SK-N-SH treated with all-trans-retinoic acid at 6 μM for 48 hours (cell line): ENCODE results near the gene ZCCHC7.

Experiments
- ATAC-seq: fragments of 200-7000 bp; cut with Tn5 transposase; 3 replicates; pipeline ENCODE4 v1.9.1; 2020; ENCODE audit warnings: mild to moderate bottlenecking, moderate library complexity
- ARNTL ChIP-seq: fragments of 450-650 bp; formaldehyde crosslinking; IDR thresholded peaks from 2 replicates; pipeline ENCODE4 v1.5.0; 2020; ENCODE audit warnings: low read depth, mild to moderate bottlenecking, moderate library complexity, borderline replicate concordance
- BACH2 ChIP-seq: fragments of 250-450 bp; sonication (Bioruptor Pico); IDR thresholded peaks from 2 replicates; pipeline ENCODE4 v1.9.0; 2021; ENCODE audit warnings: mild to moderate bottlenecking, borderline replicate concordance
- CSDC2 ChIP-seq: fragments of 250-450 bp; sonication (Bioruptor Pico); IDR thresholded peaks from 2 replicates; pipeline ENCODE4 v1.5.0; 2020; ENCODE audit warnings: mild to moderate bottlenecking, moderate library complexity
- CSRNP3 ChIP-seq: fragments of 250-450 bp; sonication (Bioruptor Pico); IDR thresholded peaks from 2 replicates; pipeline ENCODE4 v1.5.1; 2021; ENCODE audit warnings: mild to moderate bottlenecking, moderate library complexity
- ESRRG ChIP-seq: fragments of 250-450 bp; sonication (Bioruptor Pico); IDR thresholded peaks from 2 replicates; pipeline ENCODE4 v1.6.1; 2021; ENCODE audit warnings: mild to moderate bottlenecking
- GLIS3 ChIP-seq: fragments of 250-450 bp; sonication (Bioruptor Pico); IDR thresholded peaks from 2 replicates; pipeline ENCODE4 v1.5.0; 2020; ENCODE audit warnings: mild to moderate bottlenecking, moderate library complexity
- ISL1 ChIP-seq: fragments of 250-450 bp; sonication (Bioruptor Pico); IDR thresholded peaks from 2 replicates; pipeline ENCODE4 v2.1.2; 2022; ENCODE audit warnings: mild to moderate bottlenecking, moderate library complexity
- OSR1 ChIP-seq: fragments of 250-450 bp; sonication (Bioruptor Pico); IDR thresholded peaks from 2 replicates; pipeline ENCODE4 v1.8.0; 2022; ENCODE audit warnings: moderate library complexity, mild to moderate bottlenecking, inconsistent platforms
- PATZ1 ChIP-seq: fragments of 250-450 bp; sonication (Bioruptor Pico); IDR thresholded peaks from 2 replicates; pipeline ENCODE4 v1.8.0; 2020; ENCODE audit warnings: mild to moderate bottlenecking, moderate library complexity, borderline replicate concordance
- PPARA ChIP-seq: fragments of 250-450 bp; sonication (Bioruptor Pico); IDR thresholded peaks from 2 replicates; pipeline ENCODE4 v1.5.0; 2020; ENCODE audit warnings: mild to moderate bottlenecking, borderline replicate concordance
- RARB ChIP-seq: fragments of 250-450 bp; sonication (Bioruptor Pico); IDR thresholded peaks from 2 replicates; pipeline ENCODE4 v1.8.0; 2021; ENCODE audit warnings: mild to moderate bottlenecking, moderate library complexity
- SNAI2 ChIP-seq: fragments of 250-450 bp; sonication (Bioruptor Pico); IDR thresholded peaks from 2 replicates; pipeline ENCODE4 v1.5.0; 2020; ENCODE audit warnings: mild to moderate bottlenecking, moderate library complexity
- TCF4 ChIP-seq: fragments of 250-450 bp; sonication (Bioruptor Pico); IDR thresholded peaks from 2 replicates; pipeline ENCODE4 v1.8.0; 2021; ENCODE audit warnings: mild to moderate bottlenecking, moderate library complexity, borderline replicate concordance
- TOX ChIP-seq: fragments of 250-450 bp; sonication (Bioruptor Pico); IDR thresholded peaks from 2 replicates; pipeline ENCODE4 v1.8.0; 2021; ENCODE audit warnings: mild to moderate bottlenecking, moderate library complexity, borderline replicate concordance
- ZC3H10 ChIP-seq: fragments of 250-450 bp; sonication (Bioruptor Pico); IDR thresholded peaks from 2 replicates; pipeline ENCODE4 v1.5.1; 2021; ENCODE audit warnings: mild to moderate bottlenecking, moderate library complexity
- ZFP3 ChIP-seq: fragments of 250-450 bp; sonication (Bioruptor Pico); IDR thresholded peaks from 2 replicates; pipeline ENCODE4 v1.5.0; 2020; ENCODE audit warnings: mild to moderate bottlenecking, moderate library complexity
- ZFP30 ChIP-seq: fragments of 450-650 bp; formaldehyde crosslinking; IDR thresholded peaks from 2 replicates; pipeline ENCODE4 v1.5.0; 2022; ENCODE audit warnings: mild to moderate bottlenecking, moderate library complexity
- ZNF565 ChIP-seq: fragments of 450-650 bp; formaldehyde crosslinking; conservative IDR thresholded peaks from 2 replicates; pipeline ENCODE4 v1.5.0; 2020; ENCODE audit warnings: low read depth, mild to moderate bottlenecking, moderate library complexity
- ZNF70 ChIP-seq: fragments of 450-650 bp; formaldehyde crosslinking; IDR thresholded peaks from 2 replicates; pipeline ENCODE4 v1.5.0; 2020; ENCODE audit warnings: mild to moderate bottlenecking, moderate library complexity
- ZNF8 ChIP-seq: fragments of 450-650 bp; formaldehyde crosslinking; IDR thresholded peaks from 2 replicates; pipeline ENCODE4 v1.5.0; 2020; ENCODE audit warnings: mild to moderate bottlenecking, moderate library complexity
- TF ChIP-seq, protein P1 (sequence below): fragments of 250-450 bp; sonication (Bioruptor Pico); IDR thresholded peaks from 2 replicates; pipeline ENCODE4 v1.5.0; 2020; ENCODE audit warnings: mild to moderate bottlenecking, moderate library complexity
- TF ChIP-seq, protein P2 (sequence below): fragments of 250-450 bp; sonication (Bioruptor Pico); IDR thresholded peaks from 2 replicates; pipeline ENCODE4 v1.8.0; 2021; ENCODE audit warnings: low read depth, mild to moderate bottlenecking, moderate library complexity, borderline replicate concordance
- TF ChIP-seq, protein P3 (sequence below): fragments of 250-450 bp; sonication (Bioruptor Pico); IDR thresholded peaks from 2 replicates; pipeline ENCODE4 v1.5.1; 2020; ENCODE audit warnings: low read depth, mild to moderate bottlenecking, moderate library complexity

The ZCCHC7 gene

GRCh38 chr9:37191403-37192089 is 71.2 kb downstream of the ZCCHC7 start:
- no peak for TF ChIP-seq RARB
- TF ChIP-seq ZNF8 (CRISPR knock-in tag): no peak
- no peak for TF ChIP-seq ISL1 (CRISPR knock-in tag)
- TF ChIP-seq OSR1 (CRISPR knock-in tag): no peak
- no peak for TF ChIP-seq TOX (CRISPR knock-in tag)
- TF ChIP-seq ZNF565 (CRISPR knock-in tag): no peak
- TF ChIP-seq, protein P1, sequence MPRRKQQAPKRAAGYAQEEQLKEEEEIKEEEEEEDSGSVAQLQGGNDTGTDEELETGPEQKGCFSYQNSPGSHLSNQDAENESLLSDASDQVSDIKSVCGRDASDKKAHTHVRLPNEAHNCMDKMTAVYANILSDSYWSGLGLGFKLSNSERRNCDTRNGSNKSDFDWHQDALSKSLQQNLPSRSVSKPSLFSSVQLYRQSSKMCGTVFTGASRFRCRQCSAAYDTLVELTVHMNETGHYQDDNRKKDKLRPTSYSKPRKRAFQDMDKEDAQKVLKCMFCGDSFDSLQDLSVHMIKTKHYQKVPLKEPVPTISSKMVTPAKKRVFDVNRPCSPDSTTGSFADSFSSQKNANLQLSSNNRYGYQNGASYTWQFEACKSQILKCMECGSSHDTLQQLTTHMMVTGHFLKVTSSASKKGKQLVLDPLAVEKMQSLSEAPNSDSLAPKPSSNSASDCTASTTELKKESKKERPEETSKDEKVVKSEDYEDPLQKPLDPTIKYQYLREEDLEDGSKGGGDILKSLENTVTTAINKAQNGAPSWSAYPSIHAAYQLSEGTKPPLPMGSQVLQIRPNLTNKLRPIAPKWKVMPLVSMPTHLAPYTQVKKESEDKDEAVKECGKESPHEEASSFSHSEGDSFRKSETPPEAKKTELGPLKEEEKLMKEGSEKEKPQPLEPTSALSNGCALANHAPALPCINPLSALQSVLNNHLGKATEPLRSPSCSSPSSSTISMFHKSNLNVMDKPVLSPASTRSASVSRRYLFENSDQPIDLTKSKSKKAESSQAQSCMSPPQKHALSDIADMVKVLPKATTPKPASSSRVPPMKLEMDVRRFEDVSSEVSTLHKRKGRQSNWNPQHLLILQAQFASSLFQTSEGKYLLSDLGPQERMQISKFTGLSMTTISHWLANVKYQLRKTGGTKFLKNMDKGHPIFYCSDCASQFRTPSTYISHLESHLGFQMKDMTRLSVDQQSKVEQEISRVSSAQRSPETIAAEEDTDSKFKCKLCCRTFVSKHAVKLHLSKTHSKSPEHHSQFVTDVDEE: no peak
- TF ChIP-seq CSRNP3 (CRISPR knock-in tag): no peak
- TF ChIP-seq CSDC2 (CRISPR knock-in tag): no peak
- TF ChIP-seq PATZ1 (CRISPR knock-in tag): no peak
- TF ChIP-seq ESRRG (CRISPR knock-in tag): no peak
- TF ChIP-seq ZFP30 (CRISPR knock-in tag): no peak
- no peak for TF ChIP-seq ZC3H10
- TF ChIP-seq, protein P2, sequence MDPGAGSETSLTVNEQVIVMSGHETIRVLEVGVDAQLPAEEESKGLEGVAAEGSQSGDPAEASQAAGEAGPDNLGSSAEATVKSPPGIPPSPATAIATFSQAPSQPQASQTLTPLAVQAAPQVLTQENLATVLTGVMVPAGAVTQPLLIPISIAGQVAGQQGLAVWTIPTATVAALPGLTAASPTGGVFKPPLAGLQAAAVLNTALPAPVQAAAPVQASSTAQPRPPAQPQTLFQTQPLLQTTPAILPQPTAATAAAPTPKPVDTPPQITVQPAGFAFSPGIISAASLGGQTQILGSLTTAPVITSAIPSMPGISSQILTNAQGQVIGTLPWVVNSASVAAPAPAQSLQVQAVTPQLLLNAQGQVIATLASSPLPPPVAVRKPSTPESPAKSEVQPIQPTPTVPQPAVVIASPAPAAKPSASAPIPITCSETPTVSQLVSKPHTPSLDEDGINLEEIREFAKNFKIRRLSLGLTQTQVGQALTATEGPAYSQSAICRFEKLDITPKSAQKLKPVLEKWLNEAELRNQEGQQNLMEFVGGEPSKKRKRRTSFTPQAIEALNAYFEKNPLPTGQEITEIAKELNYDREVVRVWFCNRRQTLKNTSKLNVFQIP: no peak
- no peak for TF ChIP-seq BACH2 (CRISPR knock-in tag)
- no peak for TF ChIP-seq ZNF70
- no peak for TF ChIP-seq SNAI2 (CRISPR knock-in tag)
- TF ChIP-seq, protein P3, sequence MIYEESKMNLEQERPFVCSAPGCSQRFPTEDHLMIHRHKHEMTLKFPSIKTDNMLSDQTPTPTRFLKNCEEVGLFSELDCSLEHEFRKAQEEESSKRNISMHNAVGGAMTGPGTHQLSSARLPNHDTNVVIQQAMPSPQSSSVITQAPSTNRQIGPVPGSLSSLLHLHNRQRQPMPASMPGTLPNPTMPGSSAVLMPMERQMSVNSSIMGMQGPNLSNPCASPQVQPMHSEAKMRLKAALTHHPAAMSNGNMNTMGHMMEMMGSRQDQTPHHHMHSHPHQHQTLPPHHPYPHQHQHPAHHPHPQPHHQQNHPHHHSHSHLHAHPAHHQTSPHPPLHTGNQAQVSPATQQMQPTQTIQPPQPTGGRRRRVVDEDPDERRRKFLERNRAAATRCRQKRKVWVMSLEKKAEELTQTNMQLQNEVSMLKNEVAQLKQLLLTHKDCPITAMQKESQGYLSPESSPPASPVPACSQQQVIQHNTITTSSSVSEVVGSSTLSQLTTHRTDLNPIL: no peak
- no peak for TF ChIP-seq PPARA (CRISPR knock-in tag)
- no peak for TF ChIP-seq ARNTL
- ATAC-seq: no peak

- ATAC-seq: no peak
- TF ChIP-seq RARB (no peak), ESRRG (CRISPR knock-in tag) (no peak), TCF4 (CRISPR knock-in tag) (no peak), ZNF70 (no peak), OSR1 (CRISPR knock-in tag) (no peak), BACH2 (CRISPR knock-in tag) (no peak), CSDC2 (CRISPR knock-in tag) (no peak), ARNTL (no peak), GLIS3 (CRISPR knock-in tag) (no peak), ISL1 (CRISPR knock-in tag) (no peak), CSRNP3 (CRISPR knock-in tag) (no peak), ZFP3 (CRISPR knock-in tag) (no peak), ZFP30 (CRISPR knock-in tag) (no peak)
- TF ChIP-seq, protein P3: no peak
- TF ChIP-seq, protein P1: no peak
Observed at GRCh38 chr9:37192803-37193202, 72.4 kb downstream of the ZCCHC7 start.
